ENCODE results near the gene CLDN19. TPM values are rescaled to one million over a fixed set of nuclear protein-coding genes. Genes with fewer than 3 reads are reported as not detected.

Gene CLDN19
- polyA plus RNA-seq, 1 donor from 2014 or later = not detected

- H3K27ac ChIP-seq (ENCODE audit: low read length) = no peak overlapping the region
- TF ChIP-seq MXI1 (conservative IDR thresholded peaks at IDR 0.05; ENCODE audit: poor library complexity, severe bottlenecking) = no peak
- no peak for TF ChIP-seq SMC3 (conservative IDR thresholded peaks at IDR 0.05; ENCODE audit: poor library complexity)
- TF ChIP-seq RAD21 (conservative IDR thresholded peaks at IDR 0.05) = no peak
- no peak for TF ChIP-seq POLR2AphosphoS5 (IDR thresholded peaks at IDR 0.05)
- no peak for TF ChIP-seq TAF1 (IDR thresholded peaks at IDR 0.05; ENCODE audit: low read depth)
- TF ChIP-seq REST (IDR thresholded peaks at IDR 0.05; ENCODE audit: borderline replicate concordance) = no peak
- TF ChIP-seq EP300 (conservative IDR thresholded peaks at IDR 0.05; ENCODE audit: poor library complexity, severe bottlenecking) = no peak
- no peak for TF ChIP-seq CTCF (IDR thresholded peaks at IDR 0.05; ENCODE audit: poor library complexity, severe bottlenecking)
- TF ChIP-seq EZH2 (IDR thresholded peaks at IDR 0.05; ENCODE audit: borderline replicate concordance, insufficient read depth, low read length, poor library complexity, severe bottlenecking) = no peak
- H3F3A ChIP-seq (ENCODE audit: insufficient read depth, low read length, poor library complexity, severe bottlenecking) = no peaks in the 10 kb centered on the region
- no peaks in the 10 kb centered on the region for H3K27me3 ChIP-seq (ENCODE audit: insufficient read depth, low read depth, low read length)
- no peak overlapping the region for H3K9ac ChIP-seq (ENCODE audit: low read length)
- H3K4me3 ChIP-seq (ENCODE audit: low read length) = no peak overlapping the region
- no peaks in the 10 kb centered on the region for H4K20me1 ChIP-seq (ENCODE audit: insufficient read depth)
- no peak overlapping the region for H3K4me2 ChIP-seq (ENCODE audit: low read length)
- H3K36me3 ChIP-seq (ENCODE audit: insufficient read depth, low read length) = no peaks in the 10 kb centered on the region
- H3K9me2 ChIP-seq (ENCODE audit: insufficient read depth, low read length) = no peaks in the 10 kb centered on the region
- H3K79me2 ChIP-seq (replicated peaks; ENCODE audit: insufficient read depth, low read length) = no peaks in the 10 kb centered on the region
- no peaks in the 10 kb centered on the region for H3K9me3 ChIP-seq (ENCODE audit: low read length)
- no peak overlapping the region for H2AFZ ChIP-seq (ENCODE audit: low read depth, low read length)
Observed at GRCh38 chr1:42786097-42786496, 46.1 kb upstream of the CLDN19 start.

- Histone ChIP-seq H3K9me3 (ENCODE audit: low read length) (no peaks in the 10 kb centered on the region), H4K20me1 (ENCODE audit: insufficient read depth) (no peaks in the 10 kb centered on the region), H3K36me3 (ENCODE audit: insufficient read depth, low read length) (no peaks in the 10 kb centered on the region), H3F3A (ENCODE audit: insufficient read depth, low read length, poor library complexity, severe bottlenecking) (no peaks in the 10 kb centered on the region), H3K27me3 (ENCODE audit: insufficient read depth, low read depth, low read length) (no peaks in the 10 kb centered on the region), H3K4me3 (ENCODE audit: low read length) (no peak within 1 kb of the TSS), H3K9ac (ENCODE audit: low read length) (no peak within 1 kb of the TSS), H3K4me2 (ENCODE audit: low read length) (no peak within 1 kb of the TSS), H3K9me2 (ENCODE audit: insufficient read depth, low read length) (no peaks in the 10 kb centered on the region), H3K79me2 (replicated peaks; ENCODE audit: insufficient read depth, low read length) (no peaks in the 10 kb centered on the region), H2AFZ (ENCODE audit: low read depth, low read length) (no peak within 1 kb of the TSS), H3K27ac (ENCODE audit: low read length) (no peak within 1 kb of the TSS)
- TF ChIP-seq MXI1 (conservative IDR thresholded peaks at IDR 0.05; ENCODE audit: poor library complexity, severe bottlenecking) (no peak), TAF1 (IDR thresholded peaks at IDR 0.05; ENCODE audit: low read depth) (no peak), CTCF (IDR thresholded peaks at IDR 0.05; ENCODE audit: poor library complexity, severe bottlenecking) (no peak), REST (IDR thresholded peaks at IDR 0.05; ENCODE audit: borderline replicate concordance) (no peak), EZH2 (IDR thresholded peaks at IDR 0.05; ENCODE audit: borderline replicate concordance, insufficient read depth, low read length, poor library complexity, severe bottlenecking) (no peak), RAD21 (conservative IDR thresholded peaks at IDR 0.05) (no peak), POLR2AphosphoS5 (IDR thresholded peaks at IDR 0.05) (no peak), SMC3 (conservative IDR thresholded peaks at IDR 0.05; ENCODE audit: poor library complexity) (no peak), EP300 (conservative IDR thresholded peaks at IDR 0.05; ENCODE audit: poor library complexity, severe bottlenecking) (no peak)
Observed at GRCh38 chr1:42784946-42785693, 45.1 kb upstream of the CLDN19 start, which contains the start of gene TMEM269. TMEM269 (plus strand) TSS chr1:42784991; CDS start chr1:42789894, 4,903 bp downstream.

Data from neural cell (in vitro differentiated cells).